Neural progenitor cell (in vitro differentiated cells): Measurements from ENCODE around the gene ME1. TPM values are rescaled to one million over a fixed set of nuclear protein-coding genes. Genes with fewer than 3 reads are reported as not detected.

Source experiments
- DNase-seq: peaks from one replicate; pipeline ENCODE4 v3.0.0-alpha.2; 2016; ENCODE audit warnings: low spot score
- H2AFZ ChIP-seq: fragments of 200-600 bp; sonication (generic); replicated peaks from 2 replicates; pipeline ENCODE4 v1.6.1; 2016; ENCODE audit warnings: antibody characterized with exemption
- H3F3A ChIP-seq: fragments of 200-600 bp; sonication (generic); 2 replicates; pipeline ENCODE4 v1.6.1; 2016; ENCODE audit warnings: antibody characterized with exemption, low read depth
- H3K27ac ChIP-seq: fragments of 200-600 bp; sonication (generic); 2 replicates; pipeline ENCODE4 v1.5.1; 2016; ENCODE audit warnings: mild to moderate bottlenecking
- H3K27me3 ChIP-seq: fragments of 200-600 bp; sonication (generic); 2 replicates; pipeline ENCODE4 v1.6.1; 2016; ENCODE audit warnings: mild to moderate bottlenecking, moderate library complexity
- H3K36me3 ChIP-seq: fragments of 200-600 bp; sonication (generic); 2 replicates; pipeline ENCODE4 v1.5.1; 2016
- H3K4me1 ChIP-seq: fragments of 200-600 bp; sonication (generic); 2 replicates; pipeline ENCODE4 v1.6.1; 2016; ENCODE audit warnings: mixed run types
- H3K4me2 ChIP-seq: fragments of 200-600 bp; sonication (generic); 2 replicates; pipeline ENCODE4 v1.6.1; 2016
- H3K4me3 ChIP-seq: fragments of 200-600 bp; sonication (generic); 2 replicates; pipeline ENCODE4 v1.5.1; 2016
- H3K79me2 ChIP-seq: fragments of 200-600 bp; sonication (generic); 2 replicates; pipeline ENCODE4 v1.6.1; 2016; ENCODE audit warnings: low read depth
- H3K9ac ChIP-seq: fragments of 200-600 bp; sonication (generic); 2 replicates; pipeline ENCODE4 v1.6.1; 2016
- H3K9me3 ChIP-seq: fragments of 200-600 bp; sonication (generic); 2 replicates; pipeline ENCODE4 v1.5.1; 2016; ENCODE audit warnings: low read depth
- H4K20me1 ChIP-seq: fragments of 200-600 bp; sonication (generic); 2 replicates; pipeline ENCODE4 v1.6.1; 2016; ENCODE audit warnings: low read depth
- H3K27ac Mint-ChIP-seq: 3 replicates; pipeline ENCODE4 v1.8.0; 2021; ENCODE audit warnings: mixed read lengths
- H3K27me3 Mint-ChIP-seq: 2 replicates; pipeline ENCODE4 v1.8.0; 2022; ENCODE audit warnings: low read depth, mild to moderate bottlenecking, inconsistent platforms, moderate library complexity, mixed read lengths; ENCODE audit not compliant: insufficient read depth
- H3K36me3 Mint-ChIP-seq: 3 replicates; pipeline ENCODE4 v1.8.0; 2021; ENCODE audit warnings: mixed read lengths
- H3K4me1 Mint-ChIP-seq: 3 replicates; pipeline ENCODE4 v1.8.0; 2021; ENCODE audit warnings: mixed read lengths
- H3K4me3 Mint-ChIP-seq: 3 replicates; pipeline ENCODE4 v1.8.0; 2021; ENCODE audit warnings: mild to moderate bottlenecking, moderate library complexity, mixed read lengths
- H3K9me3 Mint-ChIP-seq: 3 replicates; pipeline ENCODE4 v1.8.0; 2020; ENCODE audit warnings: mixed read lengths
- EZH2 ChIP-seq: fragments of 200-600 bp; sonication (generic); IDR thresholded peaks from 2 replicates; pipeline ENCODE4 v1.6.1; 2017; ENCODE audit warnings: antibody characterized with exemption, mild to moderate bottlenecking, moderate library complexity
- EZH2phosphoT487 ChIP-seq: fragments of 200-600 bp; sonication (generic); IDR thresholded peaks from 2 replicates; pipeline ENCODE4 v1.6.1; 2017; ENCODE audit warnings: antibody characterized with exemption
- total RNA-seq: library from RNA; depleted of rRNA; stranded (reverse); fragments of >200 nt; gene quantifications from 2 replicates; pipeline ENCODE4 v1.2.3, GENCODE V29; 2015; ENCODE audit warnings: low replicate concordance
- TF ChIP-seq, protein P1 (sequence below): fragments of 200-600 bp; sonication (generic); IDR thresholded peaks from 2 replicates; pipeline ENCODE4 v1.5.1; 2017; ENCODE audit warnings: antibody characterized with exemption, mild to moderate bottlenecking

Gene ME1
- total RNA-seq, 1 donor from 2014 or later: 2.8 TPM

DNA sequence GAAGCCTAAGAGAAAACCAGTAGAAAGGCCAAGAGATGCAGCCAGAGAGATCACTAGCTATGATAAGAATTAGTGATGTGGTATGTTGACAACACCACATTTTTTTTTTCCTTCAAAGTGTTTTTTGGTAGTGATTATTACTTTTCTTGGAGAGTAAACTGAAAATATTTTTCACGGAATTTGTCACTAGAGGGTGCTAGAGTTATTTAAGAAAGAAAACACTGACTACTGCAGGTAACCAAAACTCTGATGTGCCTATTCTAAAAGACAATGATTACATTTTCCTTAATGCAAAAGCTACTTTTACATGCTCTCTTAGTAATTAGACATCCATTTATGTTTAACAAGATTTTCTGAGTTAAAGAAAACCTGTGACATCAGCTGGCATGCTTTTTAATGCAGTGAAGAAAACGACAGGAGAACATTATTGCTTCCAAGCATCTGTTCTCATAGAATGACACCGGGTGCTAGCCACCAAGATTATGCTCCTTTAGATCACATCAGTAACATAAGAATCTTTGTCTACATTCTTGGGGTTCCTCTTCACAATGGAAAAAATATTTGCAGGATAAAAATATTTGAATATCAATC lies 208.9 kb downstream of the ME1 start:
- H3K27me3 Mint-ChIP-seq: no peaks in the 10 kb centered on the region
- TF ChIP-seq, protein P1, sequence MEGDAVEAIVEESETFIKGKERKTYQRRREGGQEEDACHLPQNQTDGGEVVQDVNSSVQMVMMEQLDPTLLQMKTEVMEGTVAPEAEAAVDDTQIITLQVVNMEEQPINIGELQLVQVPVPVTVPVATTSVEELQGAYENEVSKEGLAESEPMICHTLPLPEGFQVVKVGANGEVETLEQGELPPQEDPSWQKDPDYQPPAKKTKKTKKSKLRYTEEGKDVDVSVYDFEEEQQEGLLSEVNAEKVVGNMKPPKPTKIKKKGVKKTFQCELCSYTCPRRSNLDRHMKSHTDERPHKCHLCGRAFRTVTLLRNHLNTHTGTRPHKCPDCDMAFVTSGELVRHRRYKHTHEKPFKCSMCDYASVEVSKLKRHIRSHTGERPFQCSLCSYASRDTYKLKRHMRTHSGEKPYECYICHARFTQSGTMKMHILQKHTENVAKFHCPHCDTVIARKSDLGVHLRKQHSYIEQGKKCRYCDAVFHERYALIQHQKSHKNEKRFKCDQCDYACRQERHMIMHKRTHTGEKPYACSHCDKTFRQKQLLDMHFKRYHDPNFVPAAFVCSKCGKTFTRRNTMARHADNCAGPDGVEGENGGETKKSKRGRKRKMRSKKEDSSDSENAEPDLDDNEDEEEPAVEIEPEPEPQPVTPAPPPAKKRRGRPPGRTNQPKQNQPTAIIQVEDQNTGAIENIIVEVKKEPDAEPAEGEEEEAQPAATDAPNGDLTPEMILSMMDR: peak; percentile 73
- TF ChIP-seq EZH2: no peak
- Histone ChIP-seq H2AFZ (no peak overlapping the region), H3K4me2 (no peak overlapping the region), H4K20me1 (no peaks in the 10 kb centered on the region), H3K9me3 (no peaks in the 10 kb centered on the region), H3K4me1 (no peaks in the 10 kb centered on the region), H3K79me2 (no peaks in the 10 kb centered on the region), H3K36me3 (no peaks in the 10 kb centered on the region), H3K27me3 (no peaks in the 10 kb centered on the region), H3K4me3 (no peak overlapping the region), H3K27ac (no peak overlapping the region), H3K9ac (no peak overlapping the region), H3F3A (no peaks in the 10 kb centered on the region)
- no peak overlapping the region for H3K4me3 Mint-ChIP-seq
- H3K9me3 Mint-ChIP-seq: no peaks in the 10 kb centered on the region
- H3K27ac Mint-ChIP-seq: no peak overlapping the region
- no peaks in the 10 kb centered on the region for H3K36me3 Mint-ChIP-seq
- peak; percentile 65 for DNase-seq
- H3K4me1 Mint-ChIP-seq: no peaks in the 10 kb centered on the region

DNA sequence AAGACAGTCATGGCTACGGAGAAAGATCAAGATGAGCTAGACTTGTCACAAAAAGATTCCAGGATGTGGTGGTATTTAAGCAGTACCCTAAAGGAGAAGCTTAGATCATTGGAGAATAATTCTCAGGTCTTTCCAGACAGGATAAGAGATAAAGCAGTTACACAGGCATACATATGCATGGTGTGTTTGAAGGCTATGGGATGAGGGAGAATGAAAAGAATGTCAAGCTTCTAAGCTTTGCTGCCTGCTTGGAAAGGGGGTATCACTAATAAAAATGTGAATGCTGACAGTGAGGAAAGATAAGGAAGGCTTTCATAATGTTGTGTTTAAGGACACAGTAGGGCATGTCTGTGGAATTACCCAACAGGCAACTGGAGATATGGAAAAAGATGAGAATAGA lies 209.6 kb downstream of the ME1 start:
- Mint-ChIP-seq H3K4me1 (no peaks in the 10 kb centered on the region), H3K4me3 (no peak overlapping the region), H3K36me3 (no peaks in the 10 kb centered on the region), H3K27ac (no peak overlapping the region), H3K27me3 (no peaks in the 10 kb centered on the region), H3K9me3 (no peaks in the 10 kb centered on the region)
- Histone ChIP-seq H2AFZ (no peak overlapping the region), H3K36me3 (no peaks in the 10 kb centered on the region), H3K79me2 (no peaks in the 10 kb centered on the region), H4K20me1 (no peaks in the 10 kb centered on the region), H3K4me1 (no peaks in the 10 kb centered on the region), H3F3A (no peaks in the 10 kb centered on the region), H3K27me3 (no peaks in the 10 kb centered on the region), H3K4me3 (no peak overlapping the region), H3K4me2 (no peak overlapping the region), H3K9me3 (no peaks in the 10 kb centered on the region), H3K27ac (no peak overlapping the region), H3K9ac (no peak overlapping the region)
- TF ChIP-seq EZH2phosphoT487: no peak
- TF ChIP-seq EZH2: no peak
- TF ChIP-seq, protein P1: no peak
- DNase-seq: no peak

DNA sequence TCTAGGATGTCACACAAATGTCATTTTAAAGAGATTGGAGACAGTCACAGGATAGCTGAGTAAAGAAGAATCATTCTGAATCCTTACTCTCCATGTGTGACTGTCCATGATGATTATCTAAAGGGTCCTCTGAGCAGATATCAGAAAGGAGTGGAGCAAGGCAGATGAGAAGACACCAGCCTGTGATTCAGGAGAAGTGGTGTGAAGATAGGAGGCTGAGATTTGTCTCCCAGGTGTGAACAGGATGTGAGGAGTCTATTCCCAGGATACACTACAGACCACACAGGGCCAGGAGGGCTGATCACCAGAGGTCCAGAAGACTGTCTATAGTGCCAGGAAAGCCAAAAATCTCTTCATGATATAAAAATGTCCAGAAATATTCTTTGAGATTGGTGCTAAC lies 210.7 kb downstream of the ME1 start:
- no peak overlapping the region for H2AFZ ChIP-seq
- TF ChIP-seq EZH2phosphoT487 (no peak), EZH2 (no peak)
- TF ChIP-seq, protein P1: no peak
- H3K4me3 ChIP-seq: no peak overlapping the region
- no peak for DNase-seq
- Mint-ChIP-seq H3K4me3 (no peak overlapping the region), H3K27ac (no peak overlapping the region), H3K36me3 (no peaks in the 10 kb centered on the region), H3K9me3 (no peaks in the 10 kb centered on the region), H3K4me1 (no peaks in the 10 kb centered on the region), H3K27me3 (no peaks in the 10 kb centered on the region)
- no peak overlapping the region for H3K4me2 ChIP-seq
- no peaks in the 10 kb centered on the region for H3K9me3 ChIP-seq
- no peaks in the 10 kb centered on the region for H3K4me1 ChIP-seq
- no peaks in the 10 kb centered on the region for H3K36me3 ChIP-seq
- no peaks in the 10 kb centered on the region for H3K27me3 ChIP-seq
- no peaks in the 10 kb centered on the region for H3K79me2 ChIP-seq
- H3F3A ChIP-seq: no peaks in the 10 kb centered on the region
- no peak overlapping the region for H3K27ac ChIP-seq
- H4K20me1 ChIP-seq: no peaks in the 10 kb centered on the region
- H3K9ac ChIP-seq: no peak overlapping the region
